ENCODE data around the gene PANK4.

DNA sequence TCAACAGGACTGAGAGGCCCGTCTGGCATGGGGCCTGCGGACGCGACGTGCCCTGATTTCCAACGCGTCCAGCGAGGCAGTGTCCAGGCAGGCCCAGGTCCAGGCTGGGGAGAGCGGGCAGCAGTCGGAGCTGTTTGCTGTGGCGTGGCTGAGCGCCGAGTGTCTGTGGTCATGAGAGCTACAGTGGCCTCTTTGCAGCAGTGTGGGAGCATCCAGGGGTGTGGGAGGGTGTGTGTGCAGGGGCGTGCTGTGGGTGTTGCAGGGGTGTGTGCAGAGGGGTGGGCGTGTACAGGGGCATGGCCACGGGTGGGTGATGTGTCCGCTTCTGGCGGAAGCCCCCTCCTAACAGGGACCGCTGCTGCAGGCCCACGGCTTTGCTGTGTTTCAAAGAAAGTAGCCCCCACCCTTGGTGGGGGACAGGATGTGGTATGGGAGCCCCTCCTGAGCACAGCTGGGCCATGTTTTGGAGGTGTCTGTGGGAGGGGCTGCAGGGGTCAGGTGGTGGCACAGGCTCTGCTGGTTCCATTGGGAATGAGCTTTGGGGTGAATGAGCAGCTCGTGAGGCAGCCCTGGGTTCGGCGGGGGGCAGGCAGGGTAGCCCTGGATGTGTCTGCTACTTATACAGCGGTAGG, 32.6 kb downstream of the PANK4 start:
- TF ChIP-seq, protein P1, sequence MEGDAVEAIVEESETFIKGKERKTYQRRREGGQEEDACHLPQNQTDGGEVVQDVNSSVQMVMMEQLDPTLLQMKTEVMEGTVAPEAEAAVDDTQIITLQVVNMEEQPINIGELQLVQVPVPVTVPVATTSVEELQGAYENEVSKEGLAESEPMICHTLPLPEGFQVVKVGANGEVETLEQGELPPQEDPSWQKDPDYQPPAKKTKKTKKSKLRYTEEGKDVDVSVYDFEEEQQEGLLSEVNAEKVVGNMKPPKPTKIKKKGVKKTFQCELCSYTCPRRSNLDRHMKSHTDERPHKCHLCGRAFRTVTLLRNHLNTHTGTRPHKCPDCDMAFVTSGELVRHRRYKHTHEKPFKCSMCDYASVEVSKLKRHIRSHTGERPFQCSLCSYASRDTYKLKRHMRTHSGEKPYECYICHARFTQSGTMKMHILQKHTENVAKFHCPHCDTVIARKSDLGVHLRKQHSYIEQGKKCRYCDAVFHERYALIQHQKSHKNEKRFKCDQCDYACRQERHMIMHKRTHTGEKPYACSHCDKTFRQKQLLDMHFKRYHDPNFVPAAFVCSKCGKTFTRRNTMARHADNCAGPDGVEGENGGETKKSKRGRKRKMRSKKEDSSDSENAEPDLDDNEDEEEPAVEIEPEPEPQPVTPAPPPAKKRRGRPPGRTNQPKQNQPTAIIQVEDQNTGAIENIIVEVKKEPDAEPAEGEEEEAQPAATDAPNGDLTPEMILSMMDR (IDR thresholded peaks at IDR 0.05) = no peak
- TF ChIP-seq POLR2A (IDR thresholded peaks at IDR 0.05) = no peak

Data from body of pancreas (tissue), 4 donors.